ENCODE data around the gene NEURL1B.

GRCh38 chr5:172602783-172603231 is 38.3 kb upstream of the NEURL1B start:
- TF ChIP-seq EP300 (IDR thresholded peaks at IDR 0.05): no peak
- TF ChIP-seq, protein P1, sequence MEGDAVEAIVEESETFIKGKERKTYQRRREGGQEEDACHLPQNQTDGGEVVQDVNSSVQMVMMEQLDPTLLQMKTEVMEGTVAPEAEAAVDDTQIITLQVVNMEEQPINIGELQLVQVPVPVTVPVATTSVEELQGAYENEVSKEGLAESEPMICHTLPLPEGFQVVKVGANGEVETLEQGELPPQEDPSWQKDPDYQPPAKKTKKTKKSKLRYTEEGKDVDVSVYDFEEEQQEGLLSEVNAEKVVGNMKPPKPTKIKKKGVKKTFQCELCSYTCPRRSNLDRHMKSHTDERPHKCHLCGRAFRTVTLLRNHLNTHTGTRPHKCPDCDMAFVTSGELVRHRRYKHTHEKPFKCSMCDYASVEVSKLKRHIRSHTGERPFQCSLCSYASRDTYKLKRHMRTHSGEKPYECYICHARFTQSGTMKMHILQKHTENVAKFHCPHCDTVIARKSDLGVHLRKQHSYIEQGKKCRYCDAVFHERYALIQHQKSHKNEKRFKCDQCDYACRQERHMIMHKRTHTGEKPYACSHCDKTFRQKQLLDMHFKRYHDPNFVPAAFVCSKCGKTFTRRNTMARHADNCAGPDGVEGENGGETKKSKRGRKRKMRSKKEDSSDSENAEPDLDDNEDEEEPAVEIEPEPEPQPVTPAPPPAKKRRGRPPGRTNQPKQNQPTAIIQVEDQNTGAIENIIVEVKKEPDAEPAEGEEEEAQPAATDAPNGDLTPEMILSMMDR (IDR thresholded peaks at IDR 0.05): no peak
- TF ChIP-seq, protein P2, sequence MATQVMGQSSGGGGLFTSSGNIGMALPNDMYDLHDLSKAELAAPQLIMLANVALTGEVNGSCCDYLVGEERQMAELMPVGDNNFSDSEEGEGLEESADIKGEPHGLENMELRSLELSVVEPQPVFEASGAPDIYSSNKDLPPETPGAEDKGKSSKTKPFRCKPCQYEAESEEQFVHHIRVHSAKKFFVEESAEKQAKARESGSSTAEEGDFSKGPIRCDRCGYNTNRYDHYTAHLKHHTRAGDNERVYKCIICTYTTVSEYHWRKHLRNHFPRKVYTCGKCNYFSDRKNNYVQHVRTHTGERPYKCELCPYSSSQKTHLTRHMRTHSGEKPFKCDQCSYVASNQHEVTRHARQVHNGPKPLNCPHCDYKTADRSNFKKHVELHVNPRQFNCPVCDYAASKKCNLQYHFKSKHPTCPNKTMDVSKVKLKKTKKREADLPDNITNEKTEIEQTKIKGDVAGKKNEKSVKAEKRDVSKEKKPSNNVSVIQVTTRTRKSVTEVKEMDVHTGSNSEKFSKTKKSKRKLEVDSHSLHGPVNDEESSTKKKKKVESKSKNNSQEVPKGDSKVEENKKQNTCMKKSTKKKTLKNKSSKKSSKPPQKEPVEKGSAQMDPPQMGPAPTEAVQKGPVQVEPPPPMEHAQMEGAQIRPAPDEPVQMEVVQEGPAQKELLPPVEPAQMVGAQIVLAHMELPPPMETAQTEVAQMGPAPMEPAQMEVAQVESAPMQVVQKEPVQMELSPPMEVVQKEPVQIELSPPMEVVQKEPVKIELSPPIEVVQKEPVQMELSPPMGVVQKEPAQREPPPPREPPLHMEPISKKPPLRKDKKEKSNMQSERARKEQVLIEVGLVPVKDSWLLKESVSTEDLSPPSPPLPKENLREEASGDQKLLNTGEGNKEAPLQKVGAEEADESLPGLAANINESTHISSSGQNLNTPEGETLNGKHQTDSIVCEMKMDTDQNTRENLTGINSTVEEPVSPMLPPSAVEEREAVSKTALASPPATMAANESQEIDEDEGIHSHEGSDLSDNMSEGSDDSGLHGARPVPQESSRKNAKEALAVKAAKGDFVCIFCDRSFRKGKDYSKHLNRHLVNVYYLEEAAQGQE (IDR thresholded peaks at IDR 0.05): no peak
- TF ChIP-seq POLR2A (IDR thresholded peaks at IDR 0.05; ENCODE audit: low read length): no peak
- no peak for TF ChIP-seq RARB (CRISPR knock-in tag; IDR thresholded peaks at IDR 0.05)
- no peak for TF ChIP-seq RFX5 (IDR thresholded peaks at IDR 0.05)
- no peak for TF ChIP-seq FOSL2 (IDR thresholded peaks at IDR 0.05)
- no peak for TF ChIP-seq FOSL2 (CRISPR knock-in tag; IDR thresholded peaks at IDR 0.05)
- TF ChIP-seq CEBPB (IDR thresholded peaks at IDR 0.05): no peak
- TF ChIP-seq, protein P3, sequence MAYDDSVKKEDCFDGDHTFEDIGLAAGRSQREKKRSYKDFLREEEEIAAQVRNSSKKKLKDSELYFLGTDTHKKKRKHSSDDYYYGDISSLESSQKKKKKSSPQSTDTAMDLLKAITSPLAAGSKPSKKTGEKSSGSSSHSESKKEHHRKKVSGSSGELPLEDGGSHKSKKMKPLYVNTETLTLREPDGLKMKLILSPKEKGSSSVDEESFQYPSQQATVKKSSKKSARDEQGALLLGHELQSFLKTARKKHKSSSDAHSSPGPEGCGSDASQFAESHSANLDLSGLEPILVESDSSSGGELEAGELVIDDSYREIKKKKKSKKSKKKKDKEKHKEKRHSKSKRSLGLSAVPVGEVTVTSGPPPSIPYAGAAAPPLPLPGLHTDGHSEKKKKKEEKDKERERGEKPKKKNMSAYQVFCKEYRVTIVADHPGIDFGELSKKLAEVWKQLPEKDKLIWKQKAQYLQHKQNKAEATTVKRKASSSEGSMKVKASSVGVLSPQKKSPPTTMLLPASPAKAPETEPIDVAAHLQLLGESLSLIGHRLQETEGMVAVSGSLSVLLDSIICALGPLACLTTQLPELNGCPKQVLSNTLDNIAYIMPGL (CRISPR knock-in tag; IDR thresholded peaks at IDR 0.05; ENCODE audit: borderline replicate concordance): no peak

Data from A549 (cell line).